ENCODE measurements around the gene KIAA1217.

The KIAA1217 gene

DNA sequence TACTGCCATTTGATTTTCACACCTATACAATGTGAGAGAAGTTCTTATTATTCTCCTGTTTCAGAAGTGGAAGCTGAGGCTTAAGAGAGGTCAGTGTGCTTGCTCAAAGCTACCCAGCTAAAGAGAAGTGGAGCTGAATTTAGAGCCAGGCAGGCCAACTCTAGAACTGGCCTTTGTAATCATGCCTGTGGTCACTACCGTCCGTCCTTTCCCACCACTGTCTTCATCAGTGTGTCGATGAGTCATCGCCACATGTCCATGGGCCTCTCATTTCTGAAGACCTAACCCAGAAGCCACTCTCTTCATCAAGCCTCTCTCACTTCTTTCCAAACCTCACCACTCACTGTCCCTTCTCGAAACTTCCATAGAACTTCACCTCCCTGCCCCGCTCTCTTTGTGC is 237.8 kb downstream of the KIAA1217 start:
- TF ChIP-seq CTCF (IDR thresholded peaks at IDR 0.05; ENCODE audit: low read depth, low read length, missing control alignments), result no peak
- in situ Hi-C loops (cut with HindIII; ENCODE audit: low sequenced_read_pairs), result no loop called here
- H3K4me3 ChIP-seq (ENCODE audit: low read depth, low read length), result no peak overlapping the region
- peak; percentile 84 for DNase-seq (ENCODE audit: low read depth)

GRCh38 chr10:24448351-24448999 is 239.5 kb downstream of the KIAA1217 start:
- in situ Hi-C loops (cut with HindIII; ENCODE audit: low sequenced_read_pairs), result no loop called here
- H3K4me3 ChIP-seq (ENCODE audit: low read depth, low read length), result no peak overlapping the region
- TF ChIP-seq CTCF (IDR thresholded peaks at IDR 0.05; ENCODE audit: low read depth, low read length, missing control alignments), result no peak
- DNase-seq (ENCODE audit: low read depth), result no peak

GRCh38 chr10:24449321-24449740 is 240.4 kb downstream of the KIAA1217 start:
- H3K4me3 ChIP-seq (ENCODE audit: low read depth, low read length), result no peak overlapping the region
- DNase-seq (ENCODE audit: low read depth), result no peak

GRCh38 chr10:24449769-24450310 is 240.9 kb downstream of the KIAA1217 start:
- in situ Hi-C loops (cut with HindIII; ENCODE audit: low sequenced_read_pairs), result no loop called here

More at GRCh38 chr10:24449321-24449740, 240.4 kb downstream of the KIAA1217 start:
- in situ Hi-C loops (cut with HindIII; ENCODE audit: low sequenced_read_pairs), result no loop called here
- TF ChIP-seq CTCF (IDR thresholded peaks at IDR 0.05; ENCODE audit: low read depth, low read length, missing control alignments), result no peak

GRCh38 chr10:24451325-24451820 is 242.4 kb downstream of the KIAA1217 start:
- DNase-seq (ENCODE audit: low read depth), result no peak
- in situ Hi-C loops (cut with HindIII; ENCODE audit: low sequenced_read_pairs), result no loop called here
- H3K4me3 ChIP-seq (ENCODE audit: low read depth, low read length), result no peak overlapping the region
- TF ChIP-seq CTCF (IDR thresholded peaks at IDR 0.05; ENCODE audit: low read depth, low read length, missing control alignments), result no peak

More at GRCh38 chr10:24449769-24450310, 240.9 kb downstream of the KIAA1217 start:
- no peak for TF ChIP-seq CTCF (IDR thresholded peaks at IDR 0.05; ENCODE audit: low read depth, low read length, missing control alignments)
- H3K4me3 ChIP-seq (ENCODE audit: low read depth, low read length), result no peak overlapping the region
- DNase-seq (ENCODE audit: low read depth), result no peak

DNA sequence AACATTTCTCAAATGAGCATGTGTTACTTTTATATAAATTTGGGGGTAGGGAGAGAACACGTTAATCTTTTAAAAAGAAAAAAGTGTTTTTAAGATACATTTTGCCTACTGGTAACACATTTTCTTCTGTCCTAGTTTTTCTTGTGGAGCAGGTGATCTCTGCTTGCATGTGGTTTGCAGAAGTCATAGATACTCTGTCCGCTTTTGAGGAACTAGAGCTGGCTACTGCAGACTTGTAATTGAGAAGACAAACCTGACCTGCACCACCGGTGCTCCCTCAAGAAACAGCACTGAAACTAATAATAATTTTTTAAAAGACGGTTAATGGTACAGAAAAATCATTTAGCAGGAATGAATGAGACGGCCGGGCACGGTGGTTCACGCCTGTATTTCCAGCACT is 243.1 kb downstream of the KIAA1217 start:
- H3K4me3 ChIP-seq (ENCODE audit: low read depth, low read length), result no peak overlapping the region
- no peak for DNase-seq (ENCODE audit: low read depth)
- in situ Hi-C loops (cut with HindIII; ENCODE audit: low sequenced_read_pairs), result no loop called here
- TF ChIP-seq CTCF (IDR thresholded peaks at IDR 0.05; ENCODE audit: low read depth, low read length, missing control alignments), result no peak

All from astrocyte of the cerebellum (primary cell).